HUES6 (cell line): Measurements from ENCODE around the gene NDUFA8.

Experiments
- H3K27ac ChIP-seq: 2 replicates; pipeline ENCODE4 v1.7.0; 2013; ENCODE audit warnings: low read depth, mild to moderate bottlenecking, low read length, inconsistent platforms
- H3K27me3 ChIP-seq: 2 replicates; pipeline ENCODE4 v1.6.1; 2013; ENCODE audit warnings: low read length; ENCODE audit not compliant: control insufficient read depth, insufficient read depth
- H3K36me3 ChIP-seq: 2 replicates; pipeline ENCODE4 v1.6.1; 2013; ENCODE audit warnings: low read length; ENCODE audit not compliant: control insufficient read depth, insufficient read depth
- H3K4me1 ChIP-seq: 2 replicates; pipeline ENCODE4 v1.6.1; 2013; ENCODE audit warnings: low read length; ENCODE audit not compliant: control insufficient read depth, insufficient read depth
- H3K4me3 ChIP-seq: 2 replicates; pipeline ENCODE4 v1.5.1; 2013; ENCODE audit warnings: low read depth, low read length
- H3K9ac ChIP-seq: one replicate; pipeline ENCODE4 v1.6.1; 2013; ENCODE audit warnings: mild to moderate bottlenecking, low read length
- H3K9me3 ChIP-seq: 2 replicates; pipeline ENCODE4 v1.6.1; 2013; ENCODE audit warnings: low read depth, low read length; ENCODE audit not compliant: control insufficient read depth, insufficient read depth

NDUFA8 gene

DNA sequence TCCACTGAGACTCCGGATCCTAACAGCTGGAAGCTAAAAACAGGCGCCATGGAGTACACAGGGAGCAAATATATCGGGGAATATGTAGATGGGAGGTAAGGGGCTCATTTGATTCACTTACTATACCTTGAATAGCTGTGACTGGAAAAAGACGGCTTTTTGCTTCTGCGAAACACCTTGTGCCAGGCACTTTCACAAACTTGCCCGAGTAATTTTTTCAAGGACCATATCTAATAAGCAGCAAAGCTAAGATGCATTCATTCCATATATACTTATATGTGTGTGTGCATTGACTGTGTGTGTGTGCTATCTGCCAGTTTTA, 307 bp upstream of the NDUFA8 start:
- H3K4me3 ChIP-seq, result peak overlapping the region; percentile 85
- H3K9ac ChIP-seq, result no peak overlapping the region
- peaks cover 8% of the 10 kb centered on the region for H3K27me3 ChIP-seq
- no peak overlapping the region for H3K27ac ChIP-seq
- H3K4me1 ChIP-seq, result no peaks in the 10 kb centered on the region; the same call in 1 of the 2 replicates
- H3K36me3 ChIP-seq, result no peaks in the 10 kb centered on the region
- peaks cover 7% of the 10 kb centered on the region; the same call in 1 of the 2 replicates for H3K9me3 ChIP-seq

DNA sequence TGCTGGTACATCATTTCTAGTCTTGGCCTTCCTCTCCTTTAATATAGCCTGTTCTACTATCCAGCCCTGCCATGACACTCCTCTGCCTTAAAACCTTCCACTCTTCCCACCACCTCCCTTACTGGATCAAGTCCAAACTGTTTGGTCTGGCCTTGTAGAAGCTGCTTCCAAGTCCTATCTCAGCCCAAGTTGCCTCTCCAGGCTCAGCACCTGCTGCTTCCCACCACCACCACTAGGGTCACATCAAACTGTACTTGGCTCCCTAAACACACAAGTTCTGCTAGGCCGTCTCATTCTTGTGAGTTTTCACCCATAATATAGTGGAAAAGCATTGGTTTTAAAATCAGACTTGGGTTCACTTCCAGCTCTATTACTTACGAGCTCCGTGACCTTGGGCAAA, 1.4 kb downstream of the NDUFA8 start:
- Histone ChIP-seq H3K9ac (no peak overlapping the region), H3K27ac (no peak overlapping the region), H3K4me3 (no peak overlapping the region), H3K36me3 (no peaks in the 10 kb centered on the region), H3K9me3 (peaks cover 7% of the 10 kb centered on the region; the same call in 1 of the 2 replicates), H3K27me3 (no peaks in the 10 kb centered on the region), H3K4me1 (no peaks in the 10 kb centered on the region; the same call in 1 of the 2 replicates)

- H3K9ac ChIP-seq, result no peak overlapping the region
- no peak overlapping the region for H3K4me3 ChIP-seq
- no peaks in the 10 kb centered on the region for H3K9me3 ChIP-seq
- no peak overlapping the region for H3K27ac ChIP-seq
- H3K27me3 ChIP-seq, result no peaks in the 10 kb centered on the region
- peaks cover 13% of the 10 kb centered on the region; the same call in 1 of the 2 replicates for H3K36me3 ChIP-seq
- H3K4me1 ChIP-seq, result no peaks in the 10 kb centered on the region; the same call in 1 of the 2 replicates
Observed at GRCh38 chr9:122155796-122156195, 3.8 kb downstream of the NDUFA8 start.

GRCh38 chr9:122151267-122151828, 8.2 kb downstream of the NDUFA8 start:
- Histone ChIP-seq H3K27me3 (no peaks in the 10 kb centered on the region), H3K9ac (no peak overlapping the region), H3K4me3 (no peak overlapping the region), H3K9me3 (no peaks in the 10 kb centered on the region), H3K4me1 (no peaks in the 10 kb centered on the region), H3K36me3 (peaks cover 35% of the 10 kb centered on the region), H3K27ac (no peak overlapping the region)

- H3K27ac ChIP-seq, result no peak overlapping the region
- H3K9ac ChIP-seq, result no peak overlapping the region
- H3K9me3 ChIP-seq, result no peaks in the 10 kb centered on the region
- H3K4me1 ChIP-seq, result no peaks in the 10 kb centered on the region
- H3K36me3 ChIP-seq, result peaks cover 59% of the 10 kb centered on the region
- no peaks in the 10 kb centered on the region for H3K27me3 ChIP-seq
- H3K4me3 ChIP-seq, result no peak overlapping the region
Observed at GRCh38 chr9:122145592-122145863, 14.1 kb downstream of the NDUFA8 start.

- no peaks in the 10 kb centered on the region for H3K9me3 ChIP-seq
- no peaks in the 10 kb centered on the region for H3K4me1 ChIP-seq
- no peaks in the 10 kb centered on the region for H3K27me3 ChIP-seq
- no peak overlapping the region for H3K4me3 ChIP-seq
- no peak overlapping the region for H3K27ac ChIP-seq
- H3K36me3 ChIP-seq, result peaks cover 59% of the 10 kb centered on the region
- H3K9ac ChIP-seq, result no peak overlapping the region
Observed at GRCh38 chr9:122144836-122145591, 14.6 kb downstream of the NDUFA8 start.

- Histone ChIP-seq H3K27ac (no peak overlapping the region), H3K36me3 (peaks cover 57% of the 10 kb centered on the region), H3K27me3 (no peaks in the 10 kb centered on the region), H3K9me3 (no peaks in the 10 kb centered on the region), H3K4me1 (0 out of 2 replicates have a peak, but pooled peaks cover under 1% of the 10 kb centered on the region), H3K9ac (no peak overlapping the region), H3K4me3 (no peak overlapping the region)
Observed at GRCh38 chr9:122143876-122144405, 15.6 kb downstream of the NDUFA8 start.

DNA sequence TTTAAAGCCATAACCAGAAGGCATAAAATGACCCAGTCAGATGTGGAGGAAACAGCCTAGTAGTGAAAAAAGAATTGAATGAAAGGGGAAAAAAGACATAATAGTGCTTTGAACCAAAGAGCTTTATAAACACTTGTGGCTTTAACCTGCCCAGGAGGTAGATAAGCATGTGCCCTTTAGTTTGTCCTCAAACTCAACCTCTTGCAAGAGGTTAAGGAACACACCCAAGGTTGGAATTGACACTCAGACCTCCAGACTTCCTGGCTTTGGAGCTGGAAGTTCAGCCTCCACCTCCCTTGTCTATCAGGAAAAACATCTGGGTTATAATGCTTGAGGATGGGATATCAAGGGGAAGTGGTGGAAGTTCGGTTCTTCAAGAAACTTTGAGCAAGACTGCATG, 16.3 kb downstream of the NDUFA8 start:
- H3K27ac ChIP-seq, result no peak overlapping the region
- peaks cover 50% of the 10 kb centered on the region for H3K36me3 ChIP-seq
- no peak overlapping the region for H3K9ac ChIP-seq
- no peaks in the 10 kb centered on the region for H3K27me3 ChIP-seq
- H3K4me1 ChIP-seq, result peaks cover 7% of the 10 kb centered on the region; the same call in 1 of the 2 replicates
- no peaks in the 10 kb centered on the region for H3K9me3 ChIP-seq
- no peak overlapping the region for H3K4me3 ChIP-seq

DNA sequence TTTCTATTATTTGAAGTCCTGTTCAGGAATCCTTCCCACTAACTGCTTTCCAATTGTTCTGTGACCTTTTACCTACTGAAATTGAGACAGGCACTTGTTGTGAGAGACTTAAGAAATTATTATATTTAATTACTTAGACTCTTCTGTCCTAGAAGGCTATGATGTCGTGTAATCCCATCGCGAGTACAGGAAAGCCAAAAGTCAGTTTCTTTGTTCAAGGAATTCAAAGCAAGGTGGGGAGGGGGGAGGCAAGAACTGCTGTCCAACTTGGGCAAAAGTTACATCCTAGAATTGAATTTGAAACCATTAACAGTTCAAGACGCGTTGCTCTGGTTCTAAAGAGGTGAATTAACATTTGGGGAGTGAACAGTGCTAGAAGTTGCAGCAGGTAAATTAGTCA, 17.9 kb downstream of the NDUFA8 start:
- no peak overlapping the region for H3K9ac ChIP-seq
- no peak overlapping the region for H3K27ac ChIP-seq
- no peak overlapping the region for H3K4me3 ChIP-seq
- peaks cover 40% of the 10 kb centered on the region for H3K36me3 ChIP-seq
- no peaks in the 10 kb centered on the region for H3K9me3 ChIP-seq
- H3K27me3 ChIP-seq, result no peaks in the 10 kb centered on the region
- H3K4me1 ChIP-seq, result peaks cover 8% of the 10 kb centered on the region; the same call in 1 of the 2 replicates

GRCh38 chr9:122140368-122141193, 19.0 kb downstream of the NDUFA8 start:
- Histone ChIP-seq H3K27me3 (no peaks in the 10 kb centered on the region), H3K4me1 (peaks cover 8% of the 10 kb centered on the region; the same call in 1 of the 2 replicates), H3K4me3 (no peak overlapping the region), H3K36me3 (peaks cover 31% of the 10 kb centered on the region), H3K9me3 (no peaks in the 10 kb centered on the region), H3K27ac (no peak overlapping the region), H3K9ac (no peak overlapping the region)
